GM12878 (cell line): ENCODE results near the gene C10orf90.

ENCODE experiments used
- CBX3 ChIP-seq: fragments of 200-600 bp; sonication (generic); IDR thresholded peaks from 2 replicates; pipeline ENCODE4 v1.6.1; 2016; ENCODE audit warnings: low read depth, borderline replicate concordance
- CTCF ChIP-seq, 3 experiments: IDR thresholded peaks in 2 of 3; conservative IDR thresholded peaks in 1 of 3; 2 replicates each; pipeline ENCODE4 v1.5.1; 2011; ENCODE audit warnings: low read depth in 3 of 3, low read length in 3 of 3, mild to moderate bottlenecking in 3 of 3, control low read depth in 2 of 3, moderate library complexity in 2 of 3, inconsistent platforms in 1 of 3, mixed read lengths in 1 of 3; ENCODE audit not compliant: control insufficient read depth in 2 of 3, insufficient read depth in 1 of 3; ENCODE audit errors: extremely low read depth in 1 of 3
- JUND ChIP-seq: IDR thresholded peaks from 2 replicates; pipeline ENCODE4 v1.6.1; 2012; ENCODE audit warnings: low read depth, mild to moderate bottlenecking, low read length, improper control_type of control experiment, moderate library complexity
- MTA3 ChIP-seq: IDR thresholded peaks from 2 replicates; pipeline ENCODE4 v1.6.1; 2012; ENCODE audit warnings: low read length, inconsistent platforms, borderline replicate concordance
- NFYB ChIP-seq: IDR thresholded peaks from 2 replicates; pipeline ENCODE4 v1.6.1; 2011; ENCODE audit warnings: low read depth, mild to moderate bottlenecking, low read length, improper control_type of control experiment, moderate library complexity; ENCODE audit not compliant: insufficient read depth
- NR2C1 ChIP-seq: fragments of 450-650 bp; IDR thresholded peaks from 2 replicates; pipeline ENCODE4 v1.6.1; 2017; ENCODE audit warnings: antibody characterized with exemption, mild to moderate bottlenecking, moderate library complexity
- RAD51 ChIP-seq: fragments of 450-650 bp; IDR thresholded peaks from 2 replicates; pipeline ENCODE4 v1.6.1; 2016; ENCODE audit warnings: moderate library complexity, mild to moderate bottlenecking, inconsistent platforms
- RELA ChIP-seq: fragments of 450-650 bp; IDR thresholded peaks from 2 replicates; pipeline ENCODE4 v1.8.0; 2014; ENCODE audit warnings: borderline replicate concordance; ENCODE audit not compliant: partially characterized antibody
- SUZ12 ChIP-seq: fragments of 200-600 bp; sonication (generic); IDR thresholded peaks from one replicate; pipeline ENCODE4 v1.6.1; 2018; ENCODE audit warnings: antibody characterized with exemption, mild to moderate bottlenecking; ENCODE audit not compliant: unreplicated experiment
- TAF1 ChIP-seq: IDR thresholded peaks from 2 replicates; pipeline ENCODE4 v1.6.1; 2011; ENCODE audit warnings: mild to moderate bottlenecking, low read depth, low read length, borderline replicate concordance

DNA sequence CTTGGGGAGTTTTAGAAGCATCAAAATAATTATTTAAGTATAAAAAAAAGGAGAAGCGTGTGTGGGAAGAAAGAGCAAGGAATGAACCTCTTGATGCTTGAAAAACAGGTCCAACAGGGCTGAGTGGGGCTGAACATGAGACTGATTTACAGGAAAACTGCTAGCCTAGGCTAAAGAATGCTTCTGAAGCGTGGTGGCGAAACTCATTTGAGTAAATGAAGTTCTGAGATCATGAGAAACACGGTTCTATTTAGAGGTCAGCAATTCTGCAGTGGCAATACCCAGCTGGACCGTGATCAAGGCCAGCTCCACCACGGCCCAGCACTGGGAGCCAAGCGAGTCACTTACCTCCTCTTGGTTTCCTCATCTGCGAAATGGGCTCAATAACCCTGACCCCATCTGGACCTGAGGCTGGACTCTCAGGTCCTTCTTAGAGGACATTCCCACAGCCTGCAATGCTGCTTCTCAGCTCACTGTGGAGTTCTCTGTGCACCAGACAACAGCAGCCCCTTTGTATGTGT, 142.1 kb downstream of the C10orf90 start:
- TF ChIP-seq CTCF (IDR thresholded peaks at IDR 0.05 in 2 of 3, conservative IDR thresholded peaks at IDR 0.05 in 1 of 3; ENCODE audit: control insufficient read depth in 2 of 3, extremely low read depth in 1 of 3, insufficient read depth in 1 of 3, low read depth in 3 of 3, low read length in 3 of 3) (no peak), RAD51 (no peak), SUZ12 (no peak), NFYB (no peak), CBX3 (no peak), RELA (no peak), TAF1 (no peak), NR2C1 (no peak), MTA3 (no peak), JUND (no peak)
